ENCODE data around the gene C2CD4D.
A peak's percentile ranks its signal among the peaks of the same experiment; 100 is the strongest.
"Not testable (repeated sequence)": the region's sequence is repeated elsewhere in the genome, so short reads cannot be mapped to it uniquely, and the experiment has no call there.

Gene C2CD4D

DNA sequence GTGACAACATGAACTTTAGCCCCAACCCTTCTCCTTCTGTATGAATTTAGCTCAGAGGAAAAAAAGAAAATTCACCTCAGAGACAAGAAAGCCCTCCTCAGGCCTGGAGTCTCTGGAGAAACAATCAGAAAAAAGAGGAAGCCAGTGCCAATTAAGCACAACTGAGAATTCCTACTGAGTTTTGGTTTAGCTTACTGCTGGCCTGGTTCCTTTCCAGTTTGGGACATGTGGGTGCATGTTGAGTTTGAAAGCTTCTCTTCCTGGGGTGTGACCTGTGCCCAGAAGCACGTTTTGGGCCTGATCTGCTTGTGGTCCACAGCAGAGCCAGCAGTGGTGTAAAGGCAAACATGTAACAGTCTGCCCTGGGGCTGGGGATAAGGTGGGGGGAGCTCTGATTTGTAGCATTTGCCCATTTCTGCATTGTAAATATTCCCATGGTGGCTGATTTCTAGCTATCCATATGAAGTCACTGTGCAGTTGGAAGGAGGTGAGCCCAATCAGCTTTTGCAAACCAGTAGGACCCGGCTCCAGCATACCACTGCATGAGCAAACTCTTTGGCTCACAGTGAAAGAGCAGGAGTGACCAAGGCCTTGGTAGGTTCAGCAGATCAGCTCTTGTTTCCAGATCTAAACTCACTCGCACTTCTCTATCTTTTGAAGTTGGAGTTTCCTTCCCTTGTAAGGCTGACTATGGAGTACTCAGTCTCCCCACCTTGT is 18.6 kb upstream of the C2CD4D start:
- TF ChIP-seq, protein P1, sequence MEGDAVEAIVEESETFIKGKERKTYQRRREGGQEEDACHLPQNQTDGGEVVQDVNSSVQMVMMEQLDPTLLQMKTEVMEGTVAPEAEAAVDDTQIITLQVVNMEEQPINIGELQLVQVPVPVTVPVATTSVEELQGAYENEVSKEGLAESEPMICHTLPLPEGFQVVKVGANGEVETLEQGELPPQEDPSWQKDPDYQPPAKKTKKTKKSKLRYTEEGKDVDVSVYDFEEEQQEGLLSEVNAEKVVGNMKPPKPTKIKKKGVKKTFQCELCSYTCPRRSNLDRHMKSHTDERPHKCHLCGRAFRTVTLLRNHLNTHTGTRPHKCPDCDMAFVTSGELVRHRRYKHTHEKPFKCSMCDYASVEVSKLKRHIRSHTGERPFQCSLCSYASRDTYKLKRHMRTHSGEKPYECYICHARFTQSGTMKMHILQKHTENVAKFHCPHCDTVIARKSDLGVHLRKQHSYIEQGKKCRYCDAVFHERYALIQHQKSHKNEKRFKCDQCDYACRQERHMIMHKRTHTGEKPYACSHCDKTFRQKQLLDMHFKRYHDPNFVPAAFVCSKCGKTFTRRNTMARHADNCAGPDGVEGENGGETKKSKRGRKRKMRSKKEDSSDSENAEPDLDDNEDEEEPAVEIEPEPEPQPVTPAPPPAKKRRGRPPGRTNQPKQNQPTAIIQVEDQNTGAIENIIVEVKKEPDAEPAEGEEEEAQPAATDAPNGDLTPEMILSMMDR (IDR thresholded peaks at IDR 0.05; ENCODE audit: low read depth, low read length), result no peak
- peak in 1 of 2 donors; percentile 43 for DNase-seq (ENCODE audit: low read depth in 2 of 2)
- H3K4me3 ChIP-seq (replicated peaks in 1 of 2; ENCODE audit: low read depth in 2 of 2, low read length in 2 of 2), result no peak overlapping the region

DNA sequence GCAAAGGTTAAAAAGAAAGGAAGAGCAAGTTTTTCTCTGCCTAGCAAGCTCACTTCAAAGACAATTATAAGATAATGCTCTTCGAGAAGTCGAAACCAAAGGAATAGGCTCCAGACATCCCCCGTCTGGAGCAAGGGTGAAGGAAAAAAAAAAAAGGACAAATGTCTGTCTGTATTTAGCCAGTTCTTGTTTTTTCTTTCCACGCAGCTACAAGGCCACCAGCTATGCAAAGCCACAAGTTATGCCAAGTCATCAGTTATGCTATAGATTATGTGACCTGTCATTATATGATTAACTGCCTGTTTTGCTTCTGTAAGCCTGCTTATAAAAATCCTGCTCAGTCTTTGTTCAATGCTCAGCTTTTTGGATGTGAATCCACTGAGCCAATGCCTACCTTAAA is 16.3 kb upstream of the C2CD4D start:
- TF ChIP-seq, protein P1 (IDR thresholded peaks at IDR 0.05; ENCODE audit: low read depth, low read length), result no peak
- DNase-seq (ENCODE audit: low read depth in 2 of 2), result no peak
- no peak overlapping the region for H3K4me3 ChIP-seq (replicated peaks in 1 of 2; ENCODE audit: low read depth in 2 of 2, low read length in 2 of 2)

DNA sequence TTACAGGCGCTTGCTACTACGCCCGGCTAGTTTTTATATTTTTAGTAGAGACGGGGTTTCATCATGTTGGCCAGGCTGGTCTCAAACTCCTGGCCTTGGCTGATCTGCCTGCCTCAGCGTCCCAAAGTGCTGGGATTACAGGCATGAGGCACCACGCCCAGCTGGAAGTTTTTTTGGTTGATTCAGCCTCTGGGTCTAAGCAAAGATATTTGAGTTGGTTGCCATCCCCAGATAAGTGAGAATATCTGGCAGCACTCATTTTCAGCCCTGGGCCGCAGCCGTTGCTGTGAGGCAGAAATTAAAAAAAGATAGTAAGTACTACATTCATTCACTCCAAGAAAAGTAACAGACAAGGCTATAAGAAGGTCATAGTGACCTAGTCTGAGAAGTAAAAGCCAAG is 15.9 kb upstream of the C2CD4D start:
- DNase-seq (ENCODE audit: low read depth in 2 of 2), result peak in 1 of 2 donors; percentile 66
- H3K4me3 ChIP-seq (replicated peaks in 1 of 2; ENCODE audit: low read depth in 2 of 2, low read length in 2 of 2), result not testable (repeated sequence)

DNA sequence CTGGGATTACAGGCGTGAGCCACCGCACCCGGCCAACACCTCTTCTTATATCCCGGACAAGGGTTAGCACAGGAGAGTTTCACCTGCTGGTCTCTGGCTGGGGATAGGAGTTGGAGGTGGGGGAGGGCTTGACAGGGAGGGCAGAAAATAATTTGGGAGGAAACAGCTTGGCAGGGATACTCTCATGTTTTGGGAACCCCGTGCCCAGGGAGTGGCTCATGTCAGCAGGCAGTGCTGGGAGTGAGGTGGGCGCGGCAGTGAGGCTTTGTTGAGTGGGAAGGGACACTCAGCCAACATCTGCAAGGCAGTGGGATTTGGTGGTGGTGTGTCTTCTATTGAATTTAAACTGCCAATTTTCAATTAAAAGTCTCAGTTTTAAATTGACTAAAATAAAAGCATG is 15.0 kb upstream of the C2CD4D start:
- TF ChIP-seq, protein P1 (IDR thresholded peaks at IDR 0.05; ENCODE audit: low read depth, low read length), result no peak
- DNase-seq (ENCODE audit: low read depth in 2 of 2), result no peak
- no peak overlapping the region for H3K4me3 ChIP-seq (replicated peaks in 1 of 2; ENCODE audit: low read depth in 2 of 2, low read length in 2 of 2)

DNA sequence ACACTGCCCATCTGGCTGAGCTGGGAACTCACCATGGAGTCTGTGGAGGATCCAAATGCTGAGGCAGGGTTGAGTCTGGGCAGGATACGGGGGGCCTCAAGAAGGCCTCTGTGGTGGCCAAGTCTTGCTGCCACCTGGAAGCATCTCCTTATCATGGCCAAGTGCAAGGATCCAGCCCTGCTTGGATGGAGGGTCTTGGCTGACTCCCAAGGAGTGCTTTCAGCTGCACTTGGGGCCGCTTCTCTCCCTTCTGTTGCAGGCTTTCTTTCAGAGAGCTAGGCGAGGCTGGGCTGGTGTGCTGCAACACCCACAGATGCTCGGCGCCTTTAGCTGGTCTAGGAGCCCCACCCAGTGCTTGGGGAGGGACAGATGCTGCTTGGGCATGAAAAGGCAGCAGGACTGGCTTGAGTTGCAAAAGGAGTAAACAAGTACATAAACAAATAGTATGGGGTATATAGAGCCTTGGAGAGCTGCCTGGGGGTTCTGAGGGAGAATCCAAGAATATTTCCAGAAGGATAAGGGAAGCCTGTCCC is 13.9 kb upstream of the C2CD4D start, which contains the start of gene THEM5:
TSS of gene THEM5 (minus strand) at position 302 of the 533 bp plus-strand sequence. CDS start at position 155, 147 bp downstream.
- H3K4me3 ChIP-seq (replicated peaks in 1 of 2; ENCODE audit: low read depth in 2 of 2, low read length in 2 of 2), result no peak within 1 kb of the TSS
- no peak for DNase-seq (ENCODE audit: low read depth in 2 of 2)
- TF ChIP-seq, protein P1 (IDR thresholded peaks at IDR 0.05; ENCODE audit: low read depth, low read length), result no peak

DNA sequence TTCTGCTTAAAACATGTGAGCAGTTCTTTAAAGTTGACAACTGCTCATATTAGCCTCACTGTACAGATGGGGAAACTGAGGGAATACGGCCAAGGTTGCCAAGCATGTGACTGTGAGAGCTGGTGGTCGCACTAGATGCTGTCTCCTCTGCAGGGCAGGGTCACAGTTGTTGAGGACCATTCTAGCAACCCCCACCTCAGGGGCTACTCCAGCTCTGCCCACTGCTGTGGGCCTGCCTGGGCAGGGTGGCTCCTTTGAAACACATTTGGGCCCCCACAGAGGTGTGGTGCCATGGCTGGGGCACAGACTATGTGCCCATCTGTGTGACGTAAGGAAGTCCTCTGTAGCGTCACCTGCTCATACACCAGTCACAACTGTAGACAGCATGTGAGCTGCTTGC is 13.1 kb upstream of the C2CD4D start:
- DNase-seq (ENCODE audit: low read depth in 2 of 2), result no peak
- H3K4me3 ChIP-seq (replicated peaks in 1 of 2; ENCODE audit: low read depth in 2 of 2, low read length in 2 of 2), result no peak overlapping the region
- TF ChIP-seq, protein P1 (IDR thresholded peaks at IDR 0.05; ENCODE audit: low read depth, low read length), result no peak

DNA sequence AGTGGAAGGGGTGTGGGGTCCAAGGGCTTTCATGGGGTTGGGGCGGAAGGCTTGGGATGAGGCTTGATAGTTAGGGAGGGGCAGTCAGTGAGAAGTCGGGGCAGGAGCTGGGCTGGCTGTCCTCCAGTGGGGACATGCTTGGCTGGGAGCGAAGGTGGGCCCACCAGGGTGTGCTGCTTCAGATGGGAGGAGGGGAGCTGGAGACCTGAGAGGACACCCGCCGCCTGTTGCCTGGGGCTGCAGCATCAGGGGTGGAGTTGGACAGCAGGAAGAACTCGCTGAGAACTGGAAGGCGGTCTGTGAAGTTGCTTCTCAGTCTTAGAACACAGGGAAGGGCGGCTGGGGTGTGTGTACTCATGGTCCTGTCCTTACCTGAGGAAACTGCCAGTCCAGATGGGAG is 12.3 kb upstream of the C2CD4D start:
- TF ChIP-seq, protein P1 (IDR thresholded peaks at IDR 0.05; ENCODE audit: low read depth, low read length), result no peak
- H3K4me3 ChIP-seq (replicated peaks in 1 of 2; ENCODE audit: low read depth in 2 of 2, low read length in 2 of 2), result no peak overlapping the region
- no peak for DNase-seq (ENCODE audit: low read depth in 2 of 2)

Data from cardiac fibroblast (primary cell).